ENCODE results near the gene HOTAIR.

DNA sequence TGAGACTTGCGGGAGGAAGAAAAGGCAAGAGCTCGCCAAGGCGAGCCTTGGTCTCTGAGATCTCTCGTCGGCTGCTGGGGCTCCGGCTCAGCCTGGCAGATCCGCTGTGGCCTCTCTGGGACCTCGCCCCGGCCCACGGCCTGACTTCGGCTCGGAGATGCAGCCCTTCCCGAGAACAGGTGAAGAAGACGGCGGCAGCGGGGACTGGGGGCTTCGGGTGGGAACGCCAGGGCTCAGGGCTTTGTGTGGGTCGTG, 19.2 kb upstream of the HOTAIR start:
- TF ChIP-seq, protein P1, sequence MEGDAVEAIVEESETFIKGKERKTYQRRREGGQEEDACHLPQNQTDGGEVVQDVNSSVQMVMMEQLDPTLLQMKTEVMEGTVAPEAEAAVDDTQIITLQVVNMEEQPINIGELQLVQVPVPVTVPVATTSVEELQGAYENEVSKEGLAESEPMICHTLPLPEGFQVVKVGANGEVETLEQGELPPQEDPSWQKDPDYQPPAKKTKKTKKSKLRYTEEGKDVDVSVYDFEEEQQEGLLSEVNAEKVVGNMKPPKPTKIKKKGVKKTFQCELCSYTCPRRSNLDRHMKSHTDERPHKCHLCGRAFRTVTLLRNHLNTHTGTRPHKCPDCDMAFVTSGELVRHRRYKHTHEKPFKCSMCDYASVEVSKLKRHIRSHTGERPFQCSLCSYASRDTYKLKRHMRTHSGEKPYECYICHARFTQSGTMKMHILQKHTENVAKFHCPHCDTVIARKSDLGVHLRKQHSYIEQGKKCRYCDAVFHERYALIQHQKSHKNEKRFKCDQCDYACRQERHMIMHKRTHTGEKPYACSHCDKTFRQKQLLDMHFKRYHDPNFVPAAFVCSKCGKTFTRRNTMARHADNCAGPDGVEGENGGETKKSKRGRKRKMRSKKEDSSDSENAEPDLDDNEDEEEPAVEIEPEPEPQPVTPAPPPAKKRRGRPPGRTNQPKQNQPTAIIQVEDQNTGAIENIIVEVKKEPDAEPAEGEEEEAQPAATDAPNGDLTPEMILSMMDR (IDR thresholded peaks at IDR 0.05), result no peak
- TF ChIP-seq EZH2 (IDR thresholded peaks at IDR 0.05), result peak; percentile 88

All from neural progenitor cell (in vitro differentiated cells).